ENCODE results near the gene MAST4.

The MAST4 gene

GRCh38 chr5:66903709-66904108 is 307.5 kb downstream of the MAST4 start:
- H3K27ac ChIP-seq, result no peak overlapping the region
- TF ChIP-seq CTCF (conservative IDR thresholded peaks at IDR 0.05), result no peak

DNA sequence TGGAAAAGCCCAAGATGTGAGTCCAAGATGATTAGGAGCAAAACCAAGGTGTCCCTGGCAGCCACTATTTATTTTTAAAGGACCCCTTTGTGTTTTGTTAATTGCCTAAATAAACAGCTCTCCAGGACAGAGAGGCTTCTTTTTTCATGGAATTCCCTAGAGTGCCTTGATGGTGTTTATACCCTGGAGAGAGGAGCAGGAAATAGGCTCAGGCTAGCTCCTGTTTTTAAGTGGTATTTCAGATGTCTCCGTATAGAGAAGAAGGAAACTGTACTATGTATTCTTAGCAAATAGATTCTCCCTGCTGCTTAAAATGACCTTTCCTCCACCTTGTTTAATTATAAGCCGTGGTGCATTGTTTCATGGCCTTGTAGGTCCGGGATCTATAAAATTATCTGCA is 308.0 kb downstream of the MAST4 start:
- no peak for TF ChIP-seq CTCF (conservative IDR thresholded peaks at IDR 0.05)
- no peak overlapping the region for H3K27ac ChIP-seq

- TF ChIP-seq CTCF (conservative IDR thresholded peaks at IDR 0.05), result no peak
- H3K27ac ChIP-seq, result no peak overlapping the region
Measured at GRCh38 chr5:66906021-66906420, 309.8 kb downstream of the MAST4 start.

GRCh38 chr5:66908230-66908629 is 312.0 kb downstream of the MAST4 start:
- no peak for TF ChIP-seq CTCF (conservative IDR thresholded peaks at IDR 0.05)
- H3K27ac ChIP-seq, result no peak overlapping the region

DNA sequence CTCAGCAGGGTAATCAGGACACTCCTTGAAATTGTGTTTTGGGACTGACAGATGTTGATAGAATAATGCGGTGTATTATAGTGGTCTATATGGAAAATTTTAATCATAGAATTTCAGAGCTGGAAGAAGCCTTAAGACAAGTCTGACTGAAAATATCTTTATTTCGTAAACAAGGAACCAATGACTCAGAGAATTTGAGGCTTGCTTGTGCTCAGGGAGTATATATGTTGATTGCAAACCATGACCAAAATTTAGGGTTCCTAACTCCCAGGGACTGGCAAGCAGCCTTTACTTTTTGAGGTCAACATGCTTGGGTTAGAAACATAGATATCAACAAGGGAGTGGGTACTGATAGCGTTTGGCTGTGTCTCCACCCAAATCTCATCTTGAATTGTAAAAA is 313.2 kb downstream of the MAST4 start:
- TF ChIP-seq CTCF (conservative IDR thresholded peaks at IDR 0.05), result no peak
- no peak overlapping the region for H3K27ac ChIP-seq

DNA sequence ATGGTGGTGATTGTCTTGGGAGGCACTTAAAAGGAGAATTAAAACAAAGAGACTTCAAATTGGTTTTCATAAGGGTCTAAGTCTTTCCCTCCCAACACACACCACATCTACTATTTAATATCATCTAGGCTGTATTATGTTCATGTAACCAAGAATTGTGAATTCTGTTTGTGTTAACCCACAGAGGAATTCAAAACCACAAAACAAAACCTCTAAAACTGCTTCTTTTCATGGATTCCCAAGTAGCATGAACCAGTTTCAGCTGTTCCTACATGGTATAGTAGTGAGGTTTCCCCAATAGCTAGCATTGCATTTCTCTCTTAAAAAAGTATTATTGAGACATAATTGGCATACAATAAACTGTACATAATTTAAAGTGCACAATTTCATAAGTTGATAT is 316.6 kb downstream of the MAST4 start:
- no peak for TF ChIP-seq CTCF (conservative IDR thresholded peaks at IDR 0.05)
- no peak overlapping the region for H3K27ac ChIP-seq

GRCh38 chr5:66915531-66915930 is 319.3 kb downstream of the MAST4 start:
- H3K27ac ChIP-seq, result no peak overlapping the region
- no peak for TF ChIP-seq CTCF (conservative IDR thresholded peaks at IDR 0.05)

GRCh38 chr5:66922881-66923280 is 326.7 kb downstream of the MAST4 start:
- no peak for TF ChIP-seq CTCF (conservative IDR thresholded peaks at IDR 0.05)
- H3K27ac ChIP-seq, result no peak overlapping the region
